Stimulated activated CD4-positive, alpha-beta T cell treated with anti-CD3 and anti-CD28 coated beads, Interleukin-1b, Interleukin-23, amount 100 ng/mL, for 4 hours (primary cell): ENCODE data around the gene CDH4.
"Not testable (repeated sequence)": the region's sequence is repeated elsewhere in the genome, so short reads cannot be mapped to it uniquely, and the experiment has no call there.

Source experiments
- DNase-seq, 2 donors: peaks; one replicate each; pipeline ENCODE4 v3.0.0-alpha.2; 2020; ENCODE audit warnings: low read depth in 2 of 2

CDH4 gene

GRCh38 chr20:61437280-61438206, 185.5 kb downstream of the CDH4 start:
- DNase-seq = no peak

GRCh38 chr20:61438285-61438684, 186.2 kb downstream of the CDH4 start:
- DNase-seq = no peak

GRCh38 chr20:61439251-61439650, 187.2 kb downstream of the CDH4 start:
- DNase-seq = no peak

GRCh38 chr20:61440548-61441055, 188.5 kb downstream of the CDH4 start:
- no peak for DNase-seq

- DNase-seq = no peak
Measured at GRCh38 chr20:61441537-61441936, 189.5 kb downstream of the CDH4 start.

- no peak for DNase-seq
Measured at GRCh38 chr20:61442075-61442670, 190.1 kb downstream of the CDH4 start.

GRCh38 chr20:61442718-61443117, 190.7 kb downstream of the CDH4 start:
- DNase-seq = no peak

- no peak for DNase-seq
Measured at GRCh38 chr20:61443443-61444126, 191.5 kb downstream of the CDH4 start.

- DNase-seq = no peak
Measured at GRCh38 chr20:61444637-61445036, 192.6 kb downstream of the CDH4 start.

GRCh38 chr20:61445138-61445537, 193.1 kb downstream of the CDH4 start:
- DNase-seq = no peak

- DNase-seq = no peak
Measured at GRCh38 chr20:61445741-61446140, 193.7 kb downstream of the CDH4 start.

- DNase-seq = no peak
Measured at GRCh38 chr20:61447952-61448351, 195.9 kb downstream of the CDH4 start.

- DNase-seq = no peak
Measured at GRCh38 chr20:61448386-61448785, 196.3 kb downstream of the CDH4 start.

GRCh38 chr20:61449057-61449609, 197.1 kb downstream of the CDH4 start:
- DNase-seq = no peak

- DNase-seq = no peak
Measured at GRCh38 chr20:61449916-61450315, 197.9 kb downstream of the CDH4 start.

GRCh38 chr20:61450549-61450948, 198.5 kb downstream of the CDH4 start:
- DNase-seq = no peak

- DNase-seq = no peak
Measured at GRCh38 chr20:61451009-61451408, 198.9 kb downstream of the CDH4 start.

- no peak for DNase-seq
Measured at GRCh38 chr20:61451953-61452352, 199.9 kb downstream of the CDH4 start.

GRCh38 chr20:61453219-61453618, 201.2 kb downstream of the CDH4 start:
- DNase-seq = no peak

GRCh38 chr20:61453623-61454022, 201.6 kb downstream of the CDH4 start:
- not testable (repeated sequence) for DNase-seq

GRCh38 chr20:61454053-61454452, 202.0 kb downstream of the CDH4 start:
- DNase-seq = no peak
